Measurements from ENCODE around the gene STYXL1.
"Not testable (repeated sequence)": the region's sequence is repeated elsewhere in the genome, so short reads cannot be mapped to it uniquely, and the experiment has no call there.

STYXL1 gene

GRCh38 chr7:76049295-76049694 is 1.5 kb upstream of the STYXL1 start:
- H3K4me3 ChIP-seq (replicated peaks; ENCODE audit: low read depth, low read length) = peak overlapping the region; percentile 99
- no peak for TF ChIP-seq CTCF (IDR thresholded peaks at IDR 0.05; ENCODE audit: low read length, missing control alignments)
- DNase-seq (ENCODE audit: low read depth) = no peak

- no peak for TF ChIP-seq CTCF (IDR thresholded peaks at IDR 0.05; ENCODE audit: low read length, missing control alignments)
- DNase-seq (ENCODE audit: low read depth) = no peak
- peak overlapping the region; percentile 99 for H3K4me3 ChIP-seq (replicated peaks; ENCODE audit: low read depth, low read length)
These were observed 828 bp upstream of the STYXL1 start for GRCh38 chr7:76048668-76048988.

GRCh38 chr7:76047305-76047810 is 442 bp downstream of the STYXL1 start:
- peak overlapping the region; percentile 99 for H3K4me3 ChIP-seq (replicated peaks; ENCODE audit: low read depth, low read length)
- TF ChIP-seq CTCF (IDR thresholded peaks at IDR 0.05; ENCODE audit: low read length, missing control alignments) = no peak
- DNase-seq (ENCODE audit: low read depth) = peak; percentile 16

- no peak for DNase-seq (ENCODE audit: low read depth)
- no peak overlapping the region for H3K4me3 ChIP-seq (replicated peaks; ENCODE audit: low read depth, low read length)
- TF ChIP-seq CTCF (IDR thresholded peaks at IDR 0.05; ENCODE audit: low read length, missing control alignments) = no peak
These were observed 3.4 kb downstream of the STYXL1 start for GRCh38 chr7:76044375-76044865.

- no peak overlapping the region for H3K4me3 ChIP-seq (replicated peaks; ENCODE audit: low read depth, low read length)
- TF ChIP-seq CTCF (IDR thresholded peaks at IDR 0.05; ENCODE audit: low read length, missing control alignments) = no peak
- no peak for DNase-seq (ENCODE audit: low read depth)
These were observed 7.7 kb downstream of the STYXL1 start for GRCh38 chr7:76040126-76040525.

GRCh38 chr7:76037310-76037709 is 10.5 kb downstream of the STYXL1 start:
- no peak overlapping the region for H3K4me3 ChIP-seq (replicated peaks; ENCODE audit: low read depth, low read length)
- DNase-seq (ENCODE audit: low read depth) = peak; percentile 27
- TF ChIP-seq CTCF (IDR thresholded peaks at IDR 0.05; ENCODE audit: low read length, missing control alignments) = no peak

- no peak for TF ChIP-seq CTCF (IDR thresholded peaks at IDR 0.05; ENCODE audit: low read length, missing control alignments)
- H3K4me3 ChIP-seq (replicated peaks; ENCODE audit: low read depth, low read length) = no peak overlapping the region
- DNase-seq (ENCODE audit: low read depth) = no peak
These were observed 15.8 kb downstream of the STYXL1 start for GRCh38 chr7:76031964-76032363.

GRCh38 chr7:76029682-76030081 is 18.1 kb downstream of the STYXL1 start:
- H3K4me3 ChIP-seq (replicated peaks; ENCODE audit: low read depth, low read length) = not testable (repeated sequence)

More at GRCh38 chr7:76029682-76030081, 18.1 kb downstream of the STYXL1 start:
- not testable (repeated sequence) for DNase-seq (ENCODE audit: low read depth)
